MM.1S (cell line): ENCODE results near the gene NR0B2.

Source experiments
- EZH2 ChIP-seq: fragments of 300-600 bp; sonication (generic); optimal IDR thresholded peaks from 2 replicates; pipeline ENCODE3; 2017; ENCODE audit warnings: low read depth, mild to moderate bottlenecking, antibody characterized with exemption, low read length, mixed read lengths
- EZH2phosphoT487 ChIP-seq: fragments of 300-600 bp; sonication (generic); IDR thresholded peaks from 2 replicates; pipeline ENCODE4 v1.6.1; 2018; ENCODE audit warnings: antibody characterized with exemption, low read length
- TF ChIP-seq, protein P1 (sequence below): fragments of 300-600 bp; sonication (generic); IDR thresholded peaks from 2 replicates; pipeline ENCODE4 v1.5.1; 2016; ENCODE audit warnings: antibody characterized with exemption, low read length, mixed read lengths

DNA sequence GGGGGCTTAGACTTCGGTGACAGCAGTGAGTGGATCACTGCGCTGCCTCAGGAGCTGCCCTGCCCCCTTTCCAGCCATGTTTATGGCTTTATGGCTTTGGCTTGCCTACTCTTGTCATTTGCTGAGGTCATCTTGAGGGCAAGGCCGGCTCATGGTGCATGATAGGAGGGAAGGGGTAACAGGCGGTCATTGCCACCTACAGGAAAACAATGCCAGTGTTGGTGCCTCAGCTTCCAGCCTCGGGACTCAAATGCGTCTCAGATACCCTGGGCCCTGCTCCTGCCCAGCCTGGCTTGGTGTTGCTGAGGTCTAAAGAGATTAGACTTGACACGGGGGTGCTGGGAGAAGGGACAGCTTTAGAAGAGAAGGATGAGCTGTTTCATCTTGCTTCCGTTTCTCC, 32.0 kb upstream of the NR0B2 start:
- TF ChIP-seq EZH2, result no peak
- TF ChIP-seq, protein P1, sequence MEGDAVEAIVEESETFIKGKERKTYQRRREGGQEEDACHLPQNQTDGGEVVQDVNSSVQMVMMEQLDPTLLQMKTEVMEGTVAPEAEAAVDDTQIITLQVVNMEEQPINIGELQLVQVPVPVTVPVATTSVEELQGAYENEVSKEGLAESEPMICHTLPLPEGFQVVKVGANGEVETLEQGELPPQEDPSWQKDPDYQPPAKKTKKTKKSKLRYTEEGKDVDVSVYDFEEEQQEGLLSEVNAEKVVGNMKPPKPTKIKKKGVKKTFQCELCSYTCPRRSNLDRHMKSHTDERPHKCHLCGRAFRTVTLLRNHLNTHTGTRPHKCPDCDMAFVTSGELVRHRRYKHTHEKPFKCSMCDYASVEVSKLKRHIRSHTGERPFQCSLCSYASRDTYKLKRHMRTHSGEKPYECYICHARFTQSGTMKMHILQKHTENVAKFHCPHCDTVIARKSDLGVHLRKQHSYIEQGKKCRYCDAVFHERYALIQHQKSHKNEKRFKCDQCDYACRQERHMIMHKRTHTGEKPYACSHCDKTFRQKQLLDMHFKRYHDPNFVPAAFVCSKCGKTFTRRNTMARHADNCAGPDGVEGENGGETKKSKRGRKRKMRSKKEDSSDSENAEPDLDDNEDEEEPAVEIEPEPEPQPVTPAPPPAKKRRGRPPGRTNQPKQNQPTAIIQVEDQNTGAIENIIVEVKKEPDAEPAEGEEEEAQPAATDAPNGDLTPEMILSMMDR, result no peak
- no peak for TF ChIP-seq EZH2phosphoT487
